ENCODE data around the gene GABRG3. TPM values are rescaled to one million over a fixed set of nuclear protein-coding genes. Genes with fewer than 3 reads are reported as not detected.
A peak's percentile ranks its signal among the peaks of the same experiment; 100 is the strongest.

Gene GABRG3
- total RNA-seq, 1 donor from 2014 or later = 0.24 TPM

GRCh38 chr15:27353856-27354255 is 382.9 kb downstream of the GABRG3 start:
- TF ChIP-seq CTCF (IDR thresholded peaks at IDR 0.05; ENCODE audit: unreplicated experiment) = no peak
- Mint-ChIP-seq H3K9me3 (ENCODE audit: low read depth) (no peaks in the 10 kb centered on the region), H3K4me3 (ENCODE audit: low read depth) (no peak overlapping the region), H3K36me3 (ENCODE audit: insufficient read depth) (no peaks in the 10 kb centered on the region), H3K27ac (no peak overlapping the region), H3K27me3 (peaks cover 15% of the 10 kb centered on the region), H3K4me1 (ENCODE audit: low read depth) (no peaks in the 10 kb centered on the region)
- DNase-seq (ENCODE audit: low spot score, unreplicated experiment) = no peak

- no peak overlapping the region for H3K27ac Mint-ChIP-seq
- peaks cover 22% of the 10 kb centered on the region for H3K27me3 Mint-ChIP-seq
- no peaks in the 10 kb centered on the region for H3K36me3 Mint-ChIP-seq (ENCODE audit: insufficient read depth)
- peak; percentile 46 for DNase-seq (ENCODE audit: low spot score, unreplicated experiment)
- H3K4me3 Mint-ChIP-seq (ENCODE audit: low read depth) = peak overlapping the region; percentile 57
- no peaks in the 10 kb centered on the region for H3K9me3 Mint-ChIP-seq (ENCODE audit: low read depth)
- peak; percentile 96 for TF ChIP-seq CTCF (IDR thresholded peaks at IDR 0.05; ENCODE audit: unreplicated experiment)
- no peaks in the 10 kb centered on the region for H3K4me1 Mint-ChIP-seq (ENCODE audit: low read depth)
Measured at GRCh38 chr15:27358751-27359434, 387.9 kb downstream of the GABRG3 start.

DNA sequence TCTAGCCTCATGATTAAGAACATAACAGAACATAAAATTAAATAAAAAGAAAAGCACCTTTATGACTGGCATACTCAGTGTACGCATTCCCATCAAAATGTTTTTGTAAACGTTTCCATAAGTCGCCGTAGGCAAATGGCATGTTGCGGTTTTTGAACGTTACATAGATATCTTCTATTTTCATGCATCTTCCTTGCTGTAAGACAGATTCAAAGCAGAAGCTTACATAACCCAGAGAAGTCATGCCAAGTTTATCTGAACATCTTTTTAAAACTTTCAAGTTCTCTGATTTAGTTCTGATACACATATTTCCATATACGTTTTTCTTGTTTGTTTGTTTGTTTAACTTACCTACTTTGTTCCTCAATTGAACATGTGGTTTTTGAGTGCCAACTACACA is 388.6 kb downstream of the GABRG3 start:
- TF ChIP-seq CTCF (IDR thresholded peaks at IDR 0.05; ENCODE audit: unreplicated experiment) = no peak
- no peaks in the 10 kb centered on the region for H3K36me3 Mint-ChIP-seq (ENCODE audit: insufficient read depth)
- no peaks in the 10 kb centered on the region for H3K4me1 Mint-ChIP-seq (ENCODE audit: low read depth)
- no peak for DNase-seq (ENCODE audit: low spot score, unreplicated experiment)
- H3K4me3 Mint-ChIP-seq (ENCODE audit: low read depth) = no peak overlapping the region
- peaks cover 22% of the 10 kb centered on the region for H3K27me3 Mint-ChIP-seq
- no peak overlapping the region for H3K27ac Mint-ChIP-seq
- no peaks in the 10 kb centered on the region for H3K9me3 Mint-ChIP-seq (ENCODE audit: low read depth)

GRCh38 chr15:27360316-27360715 is 389.3 kb downstream of the GABRG3 start:
- no peak for TF ChIP-seq CTCF (IDR thresholded peaks at IDR 0.05; ENCODE audit: unreplicated experiment)
- peaks cover 22% of the 10 kb centered on the region for H3K27me3 Mint-ChIP-seq
- no peaks in the 10 kb centered on the region for H3K9me3 Mint-ChIP-seq (ENCODE audit: low read depth)
- no peaks in the 10 kb centered on the region for H3K36me3 Mint-ChIP-seq (ENCODE audit: insufficient read depth)
- DNase-seq (ENCODE audit: low spot score, unreplicated experiment) = no peak
- H3K27ac Mint-ChIP-seq = no peak overlapping the region
- H3K4me1 Mint-ChIP-seq (ENCODE audit: low read depth) = no peaks in the 10 kb centered on the region
- no peak overlapping the region for H3K4me3 Mint-ChIP-seq (ENCODE audit: low read depth)

- no peaks in the 10 kb centered on the region for H3K4me1 Mint-ChIP-seq (ENCODE audit: low read depth)
- no peak for TF ChIP-seq CTCF (IDR thresholded peaks at IDR 0.05; ENCODE audit: unreplicated experiment)
- no peak overlapping the region for H3K27ac Mint-ChIP-seq
- peaks cover 20% of the 10 kb centered on the region for H3K27me3 Mint-ChIP-seq
- H3K36me3 Mint-ChIP-seq (ENCODE audit: insufficient read depth) = no peaks in the 10 kb centered on the region
- H3K4me3 Mint-ChIP-seq (ENCODE audit: low read depth) = no peak overlapping the region
- H3K9me3 Mint-ChIP-seq (ENCODE audit: low read depth) = no peaks in the 10 kb centered on the region
- no peak for DNase-seq (ENCODE audit: low spot score, unreplicated experiment)
Measured at GRCh38 chr15:27361438-27361837, 390.5 kb downstream of the GABRG3 start.
